HG02623 (cell line): ENCODE data around the gene SH3RF3.
"Not testable (repeated sequence)": the region's sequence is repeated elsewhere in the genome, so short reads cannot be mapped to it uniquely, and the experiment has no call there.

Experiments used
- ATAC-seq: cut with Tn5 transposase; IDR thresholded peaks from one replicate; pipeline ENCODE4 v1.9.1; 2021; ENCODE audit warnings: moderate library complexity; ENCODE audit not compliant: unreplicated experiment

Gene SH3RF3

DNA sequence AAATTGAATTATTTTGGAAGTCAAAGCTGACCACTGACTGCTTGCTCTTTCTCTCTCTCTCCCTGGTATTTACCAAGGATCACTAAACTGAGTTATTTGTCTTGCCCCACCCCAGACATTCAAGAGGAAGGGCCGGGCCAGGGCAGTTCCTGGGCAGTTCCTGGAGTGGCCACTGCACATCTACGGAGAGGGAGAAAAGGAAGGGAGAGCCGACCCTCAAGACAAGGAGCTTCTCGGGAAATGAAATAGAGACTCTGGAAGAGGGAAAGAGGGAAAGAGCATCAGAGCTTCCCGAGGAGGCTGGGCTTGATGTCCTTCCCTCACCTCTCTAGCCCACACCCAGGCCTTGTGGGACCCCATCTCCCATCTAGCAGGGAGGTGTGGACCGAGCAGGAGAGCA is 401.7 kb downstream of the SH3RF3 start:
- no peak for ATAC-seq

DNA sequence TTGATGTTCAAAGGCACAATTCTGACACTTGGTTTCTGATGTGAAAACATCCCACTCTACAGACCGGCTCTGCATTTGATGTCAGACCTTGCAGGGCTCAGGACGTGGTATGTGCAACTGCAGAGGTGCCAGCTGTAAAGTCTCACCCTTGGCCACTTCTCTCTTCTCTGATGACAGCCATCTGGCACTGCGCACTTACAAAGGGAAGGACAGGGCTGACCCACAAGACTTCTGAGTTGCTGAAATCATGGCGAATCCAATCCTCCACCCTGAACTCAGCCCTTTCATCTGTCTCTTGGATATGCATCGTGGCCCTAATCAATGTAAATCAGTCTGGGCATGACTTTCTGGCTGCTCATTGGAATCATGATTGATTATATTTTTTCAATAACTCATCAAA is 402.2 kb downstream of the SH3RF3 start:
- no peak for ATAC-seq

DNA sequence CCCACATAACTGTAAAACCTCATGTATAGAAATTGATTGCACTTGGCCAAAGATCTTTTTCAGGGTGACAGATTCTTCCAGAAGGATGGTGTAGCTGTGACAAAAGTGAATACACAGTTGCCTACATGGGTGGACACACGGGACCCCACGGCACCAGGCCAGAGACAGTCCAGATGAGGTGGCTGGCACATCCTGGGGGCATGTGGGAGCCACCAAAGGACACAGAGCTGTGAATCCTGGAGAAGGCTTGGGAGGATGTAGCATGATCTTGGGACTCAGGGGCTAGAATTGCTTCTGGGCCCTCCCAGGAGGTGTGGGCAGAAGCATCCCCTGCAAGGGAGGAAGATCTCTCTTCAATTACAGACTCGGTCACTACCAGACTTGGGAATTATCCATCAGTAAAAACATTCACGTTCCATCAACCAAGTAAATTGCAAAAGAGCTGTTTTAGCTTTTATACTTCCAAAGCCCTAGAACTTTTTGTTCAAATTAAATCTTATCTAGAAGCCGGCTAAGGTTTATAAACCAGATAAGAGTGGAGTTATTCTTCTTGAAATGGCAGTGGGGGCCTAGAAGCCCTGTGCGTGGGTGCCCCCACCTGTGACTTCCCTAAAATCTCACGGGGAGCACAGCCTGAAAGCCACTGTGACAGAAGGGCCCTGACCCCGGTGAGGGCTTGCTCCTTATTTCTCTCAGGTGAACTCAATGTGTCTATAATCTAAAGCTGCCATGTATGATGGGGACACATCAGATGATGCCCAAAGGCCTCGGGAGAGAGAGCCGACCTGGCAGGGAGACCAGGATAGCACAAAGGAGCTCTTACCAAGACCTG is 403.1 kb downstream of the SH3RF3 start:
- ATAC-seq, result no peak

DNA sequence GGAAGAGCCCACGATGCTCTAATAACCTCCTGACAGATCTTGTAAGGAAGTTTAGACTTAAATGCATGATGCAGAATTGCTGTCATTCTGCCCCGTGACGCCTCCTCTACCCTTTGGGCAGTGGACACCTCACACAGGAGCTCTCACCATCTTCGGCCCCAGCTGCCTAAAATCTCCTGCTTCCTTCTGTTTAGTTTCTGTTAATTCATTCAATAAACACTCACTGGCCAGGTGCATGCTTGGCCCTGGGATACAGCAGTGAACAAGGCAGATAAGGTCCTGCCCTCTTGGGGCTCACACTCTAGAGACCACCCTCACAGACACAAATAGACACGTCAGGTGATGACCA is 403.7 kb downstream of the SH3RF3 start:
- ATAC-seq, result no peak

DNA sequence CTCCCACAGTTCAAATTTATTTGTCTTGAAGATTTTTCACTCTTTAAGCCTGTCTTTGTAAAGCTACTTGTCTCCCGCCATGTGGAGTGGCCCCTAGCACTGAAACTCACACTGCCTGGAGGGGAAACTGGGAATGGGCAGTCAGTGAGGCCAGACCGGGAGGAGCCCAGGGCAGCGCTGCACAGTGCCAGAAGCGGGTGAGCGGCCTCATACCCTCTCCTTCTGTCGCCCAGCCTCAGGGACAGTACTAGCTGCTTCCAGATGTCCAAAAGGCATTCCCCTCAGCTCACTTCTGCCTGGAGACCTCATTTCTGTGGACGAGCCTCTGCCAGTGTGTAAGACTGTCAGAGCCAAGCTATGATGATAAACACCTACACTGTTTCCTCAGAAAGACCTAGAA is 404.8 kb downstream of the SH3RF3 start:
- ATAC-seq, result no peak

DNA sequence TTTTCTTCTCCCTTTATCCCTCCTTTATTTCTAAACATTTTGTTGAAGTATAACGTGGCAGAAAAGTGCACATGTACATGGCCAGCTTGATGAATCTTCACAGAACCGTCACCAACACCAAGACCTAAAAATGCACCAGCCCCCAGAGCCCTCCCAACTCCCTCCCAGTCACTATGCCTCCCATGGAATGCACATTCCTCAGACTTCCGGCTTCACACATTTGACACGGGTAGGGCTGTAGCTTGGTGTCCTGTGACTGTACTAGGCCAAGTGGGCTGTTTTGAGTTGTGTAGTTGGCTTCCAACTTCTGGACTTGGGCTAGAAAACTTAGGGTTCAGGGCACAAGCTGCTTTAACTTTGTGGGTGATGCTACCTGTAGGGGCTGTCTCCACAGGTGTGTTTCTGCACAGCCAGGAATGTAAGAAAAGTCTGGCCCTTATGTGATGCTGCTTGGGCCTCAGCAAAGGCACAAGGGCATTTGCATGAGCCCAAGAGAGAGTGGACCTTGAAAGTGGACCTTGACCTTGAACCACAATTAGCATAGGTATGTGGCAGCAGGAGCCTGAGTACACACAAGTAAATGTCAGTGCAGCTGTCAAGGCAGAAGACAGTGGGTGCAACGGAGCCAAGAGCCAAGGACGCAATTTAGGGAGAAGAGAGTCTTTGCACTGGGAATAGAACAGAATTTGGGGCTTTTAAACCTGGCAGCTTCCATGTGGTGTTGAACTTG is 406.4 kb downstream of the SH3RF3 start:
- no peak for ATAC-seq

DNA sequence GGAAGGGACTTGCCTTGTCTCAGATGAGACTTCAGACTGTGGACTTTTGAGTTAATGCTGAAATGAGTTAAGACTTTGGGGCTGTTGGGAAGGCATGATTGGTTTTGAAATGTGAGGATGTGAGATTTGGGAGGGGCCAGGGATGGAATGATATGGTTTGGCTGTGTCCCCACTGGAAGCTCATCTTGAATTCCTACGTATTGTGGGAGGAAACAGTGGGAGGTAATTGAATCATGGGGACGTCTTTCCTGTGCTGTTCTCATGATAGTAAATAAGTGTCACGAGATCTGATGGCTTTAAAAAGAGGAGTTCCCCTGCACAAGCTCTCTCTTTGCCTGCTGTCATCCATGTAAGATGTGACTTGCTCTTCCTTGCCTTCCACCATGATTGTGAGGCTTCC is 407.6 kb downstream of the SH3RF3 start:
- ATAC-seq, result not testable (repeated sequence)

DNA sequence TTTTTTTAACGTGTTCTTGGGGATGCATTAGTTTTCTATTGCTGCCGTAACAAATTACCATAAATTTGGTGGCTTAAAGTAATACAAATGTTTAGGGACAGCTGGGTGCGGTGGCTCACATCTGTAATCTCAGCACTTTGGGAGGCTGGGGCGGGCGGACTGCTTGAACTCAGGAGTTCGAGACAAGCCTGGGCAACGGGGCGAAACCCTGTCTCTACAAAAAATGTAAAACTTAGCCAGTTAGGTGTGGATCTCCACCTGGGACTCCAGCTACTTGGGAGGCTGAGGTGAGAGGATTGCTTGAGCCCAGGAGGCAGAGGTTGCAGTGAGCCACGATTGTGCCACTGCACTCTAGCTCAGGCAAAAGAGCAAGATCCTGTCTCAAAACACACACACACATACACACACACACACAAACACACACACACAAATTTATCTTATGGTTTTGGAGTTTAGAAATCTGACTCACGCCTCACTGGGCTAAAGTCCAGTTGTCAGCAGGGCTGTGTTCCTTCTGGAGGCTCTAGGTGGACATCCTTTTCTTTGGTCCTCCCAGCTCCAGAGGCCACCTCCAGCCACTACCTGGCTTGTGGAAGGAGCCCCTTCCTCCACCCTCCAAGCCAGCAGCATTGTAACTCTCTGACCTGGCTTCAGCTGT is 408.7 kb downstream of the SH3RF3 start:
- ATAC-seq, result no peak

DNA sequence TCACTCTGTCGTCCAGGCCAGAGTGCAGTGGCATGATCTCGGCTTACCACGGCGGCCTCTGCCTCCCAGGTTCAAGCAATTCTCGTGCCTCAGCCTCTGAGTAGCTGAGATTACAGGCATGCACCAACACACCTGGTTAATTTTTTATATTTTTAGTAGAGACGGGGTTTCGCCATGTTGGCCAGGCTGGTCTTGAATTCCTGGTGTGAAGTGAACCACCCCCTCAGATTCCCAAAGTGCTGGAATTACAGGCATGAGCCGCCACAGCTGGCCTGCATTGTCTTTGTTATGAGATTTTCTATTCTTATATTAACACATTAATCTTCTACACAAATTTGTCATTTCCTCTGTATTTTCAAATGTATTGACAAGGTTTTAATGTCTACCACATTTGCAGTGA is 409.5 kb downstream of the SH3RF3 start:
- no peak for ATAC-seq

DNA sequence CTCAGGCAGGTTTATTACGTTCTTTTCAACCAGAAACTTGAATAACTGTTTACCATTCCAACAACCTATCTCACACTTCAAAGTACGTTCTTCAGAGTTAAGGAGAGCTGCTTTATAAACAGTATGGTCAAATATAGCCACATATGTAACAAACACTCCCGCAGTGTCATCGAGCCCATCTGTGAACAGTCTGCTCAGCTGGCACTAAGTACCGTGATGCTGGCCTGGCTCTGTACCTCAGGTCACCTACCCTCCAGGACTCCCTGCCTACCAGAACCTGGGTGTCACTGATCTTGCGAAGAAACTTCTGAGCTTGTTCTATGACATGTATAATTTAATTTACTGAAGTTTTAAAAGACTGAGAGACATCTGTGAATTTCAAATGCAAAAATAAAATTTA is 413.4 kb downstream of the SH3RF3 start:
- ATAC-seq, result no peak

DNA sequence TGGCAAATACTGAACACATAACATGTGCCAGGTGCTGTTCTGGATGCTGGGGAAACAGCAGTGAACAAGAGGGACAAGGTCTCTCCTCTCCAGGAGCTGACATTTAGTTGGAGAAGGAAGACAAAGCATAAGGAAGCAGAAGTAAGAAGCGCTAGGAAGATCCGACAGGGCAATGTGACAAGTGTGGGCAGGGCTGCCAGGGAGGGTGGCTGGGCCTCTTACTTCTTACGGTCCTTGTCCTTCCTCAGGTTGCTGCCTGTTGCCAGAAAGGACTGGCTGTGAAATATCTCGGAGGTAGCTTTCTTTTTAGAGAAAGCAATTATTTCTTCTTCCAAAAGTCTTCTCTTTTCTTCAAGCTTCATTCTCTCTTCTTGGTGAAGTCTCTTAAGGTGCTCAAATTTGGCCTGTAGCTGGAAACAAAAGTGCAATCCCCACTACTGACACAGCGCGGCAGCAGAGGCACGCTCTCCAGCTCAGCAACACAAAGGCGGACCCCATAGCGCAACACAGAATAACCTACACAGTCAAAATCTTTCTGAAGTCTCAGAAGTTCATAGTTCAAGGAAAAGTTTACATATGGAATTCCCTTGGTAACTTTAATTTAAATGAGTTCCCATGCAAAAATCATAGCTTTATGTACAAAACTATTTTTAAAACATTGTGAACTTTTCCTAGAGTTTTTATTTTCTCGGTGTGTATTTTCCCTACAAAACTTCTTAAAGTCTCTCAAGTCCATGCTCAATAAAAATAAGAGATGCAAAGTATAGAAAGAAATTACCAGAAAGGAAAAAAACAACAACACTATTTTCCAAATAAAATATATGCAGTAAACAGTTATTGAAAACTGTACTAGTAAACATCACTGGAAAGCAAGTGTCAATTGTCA is 417.1 kb downstream of the SH3RF3 start:
- ATAC-seq, result no peak

DNA sequence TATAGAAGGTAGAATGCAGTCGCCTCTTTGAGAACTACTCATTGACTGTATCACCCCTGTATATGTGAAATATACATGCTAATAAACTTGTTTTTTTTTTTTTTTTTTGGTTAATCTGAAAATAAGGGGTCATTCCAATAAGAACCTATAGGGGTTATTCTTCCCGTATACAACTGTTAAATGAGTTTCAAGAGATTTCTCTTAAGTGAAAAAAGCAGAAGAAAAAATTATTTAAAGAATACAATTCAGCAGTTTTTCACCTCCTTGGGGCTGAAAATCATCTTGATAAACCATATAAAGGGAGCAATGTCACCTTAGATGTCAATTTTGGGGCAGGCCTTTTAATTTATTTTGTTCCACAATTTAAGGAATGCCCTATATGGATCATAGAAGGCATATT is 418.3 kb downstream of the SH3RF3 start:
- no peak for ATAC-seq

DNA sequence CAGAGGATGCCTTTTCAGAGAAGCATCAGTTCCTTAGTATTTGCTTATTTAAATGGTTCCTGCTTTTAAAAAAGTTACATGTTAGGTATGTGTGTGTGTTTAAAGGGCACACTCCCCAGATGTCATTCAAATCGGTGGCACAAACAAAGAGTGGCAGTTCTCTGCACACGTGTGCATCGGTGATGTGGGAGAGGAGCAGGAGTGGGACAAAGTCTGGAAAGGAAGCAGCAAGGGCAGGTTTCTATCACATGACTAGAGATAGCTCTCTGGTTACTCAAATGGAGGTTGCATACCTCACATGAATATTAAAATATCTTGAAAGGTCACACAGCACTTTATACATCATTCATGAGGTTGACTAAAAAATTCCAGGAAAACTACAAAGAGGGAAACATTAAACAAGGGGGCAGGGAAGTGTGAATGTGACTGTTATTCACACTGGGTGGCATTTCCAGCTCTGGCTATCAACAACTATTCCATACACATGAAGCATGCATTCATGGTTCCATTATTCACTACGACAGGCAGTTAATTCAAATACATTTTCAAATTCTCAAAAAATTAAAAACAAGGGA is 420.1 kb downstream of the SH3RF3 start:
- no peak for ATAC-seq
